ENCODE results near the gene SSTR1. TPM values are rescaled to one million over a fixed set of nuclear protein-coding genes. Genes with fewer than 3 reads are reported as not detected.

SSTR1 gene
- total RNA-seq, 4 donors from 2014 or later: 1.2 to 2.7 (median 1.7) TPM

DNA sequence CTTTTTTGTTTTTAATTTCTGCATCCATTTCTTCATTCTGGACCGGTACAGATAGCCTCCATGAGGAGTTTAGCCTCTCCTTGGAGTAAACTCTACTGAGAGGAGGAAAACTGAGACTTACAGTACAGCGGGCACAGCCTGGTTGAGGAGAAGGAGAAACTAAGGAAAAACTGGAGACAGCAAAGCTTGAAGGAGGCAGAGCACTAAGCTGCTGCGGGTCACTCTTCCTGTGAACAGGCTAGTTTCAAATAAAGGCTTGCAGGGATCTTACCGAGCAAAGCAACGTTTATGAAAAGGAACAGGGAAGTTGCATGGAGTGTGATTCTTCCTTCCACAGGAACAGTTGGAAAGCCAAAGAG is 348 bp upstream of the SSTR1 start:
- Histone ChIP-seq H3K4me3 (no peak overlapping the region), H3K36me3 (no peaks in the 10 kb centered on the region), H3K27me3 (no peaks in the 10 kb centered on the region), H3K4me1 (peaks cover 0 to 17% of the 10 kb centered on the region in 2 donors), H3K27ac (no peak overlapping the region), H3K9me3 (no peaks in the 10 kb centered on the region)
- TF ChIP-seq POLR2A (IDR thresholded peaks at IDR 0.05): no peak
- TF ChIP-seq, protein P1, sequence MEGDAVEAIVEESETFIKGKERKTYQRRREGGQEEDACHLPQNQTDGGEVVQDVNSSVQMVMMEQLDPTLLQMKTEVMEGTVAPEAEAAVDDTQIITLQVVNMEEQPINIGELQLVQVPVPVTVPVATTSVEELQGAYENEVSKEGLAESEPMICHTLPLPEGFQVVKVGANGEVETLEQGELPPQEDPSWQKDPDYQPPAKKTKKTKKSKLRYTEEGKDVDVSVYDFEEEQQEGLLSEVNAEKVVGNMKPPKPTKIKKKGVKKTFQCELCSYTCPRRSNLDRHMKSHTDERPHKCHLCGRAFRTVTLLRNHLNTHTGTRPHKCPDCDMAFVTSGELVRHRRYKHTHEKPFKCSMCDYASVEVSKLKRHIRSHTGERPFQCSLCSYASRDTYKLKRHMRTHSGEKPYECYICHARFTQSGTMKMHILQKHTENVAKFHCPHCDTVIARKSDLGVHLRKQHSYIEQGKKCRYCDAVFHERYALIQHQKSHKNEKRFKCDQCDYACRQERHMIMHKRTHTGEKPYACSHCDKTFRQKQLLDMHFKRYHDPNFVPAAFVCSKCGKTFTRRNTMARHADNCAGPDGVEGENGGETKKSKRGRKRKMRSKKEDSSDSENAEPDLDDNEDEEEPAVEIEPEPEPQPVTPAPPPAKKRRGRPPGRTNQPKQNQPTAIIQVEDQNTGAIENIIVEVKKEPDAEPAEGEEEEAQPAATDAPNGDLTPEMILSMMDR (IDR thresholded peaks at IDR 0.05): no peak
- no peak for DNase-seq
- intact Hi-C loops (cut with DNase I; ENCODE audit: low total_unique reads): no loop called here

DNA sequence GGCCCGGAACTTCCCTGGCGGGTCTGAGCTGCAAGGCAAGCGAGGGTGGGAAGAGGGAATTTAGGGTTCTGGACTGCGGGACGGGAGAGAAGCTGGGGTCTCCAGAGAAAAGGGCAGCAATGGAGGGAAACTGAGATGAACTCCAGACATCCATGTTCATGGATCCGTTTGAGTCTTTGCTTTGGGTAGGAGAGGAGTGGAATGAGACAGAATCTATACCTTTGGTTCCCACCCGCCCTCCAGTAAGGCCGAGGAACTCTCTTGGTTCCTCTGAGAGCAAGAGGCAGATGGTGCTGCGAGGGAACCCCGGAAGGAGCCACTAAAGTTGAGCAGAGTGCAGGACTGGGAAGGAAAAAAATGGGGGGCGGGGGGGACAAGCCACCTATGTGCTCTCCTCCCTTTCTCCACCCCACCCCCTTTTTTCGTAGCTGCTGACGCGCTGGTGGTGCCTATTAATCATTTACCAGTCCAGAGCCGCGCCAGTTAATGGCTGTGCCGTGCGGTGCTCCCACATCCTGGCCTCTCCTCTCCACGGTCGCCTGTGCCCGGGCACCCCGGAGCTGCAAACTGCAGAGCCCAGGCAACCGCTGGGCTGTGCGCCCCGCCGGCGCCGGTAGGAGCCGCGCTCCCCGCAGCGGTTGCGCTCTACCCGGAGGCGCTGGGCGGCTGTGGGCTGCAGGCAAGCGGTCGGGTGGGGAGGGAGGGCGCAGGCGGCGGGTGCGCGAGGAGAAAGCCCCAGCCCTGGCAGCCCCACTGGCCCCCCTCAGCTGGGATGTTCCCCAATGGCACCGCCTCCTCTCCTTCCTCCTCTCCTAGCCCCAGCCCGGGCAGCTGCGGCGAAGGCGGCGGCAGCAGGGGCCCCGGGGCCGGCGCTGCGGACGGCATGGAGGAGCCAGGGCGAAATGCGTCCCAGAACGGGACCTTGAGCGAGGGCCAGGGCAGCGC is 1.2 kb downstream of the SSTR1 start:
- DNase-seq: no peak
- no peak overlapping the region for H3K27ac ChIP-seq
- no peaks in the 10 kb centered on the region for H3K27me3 ChIP-seq
- intact Hi-C loops (cut with DNase I; ENCODE audit: low total_unique reads): no loop called here
- H3K4me1 ChIP-seq: peaks cover 0 to 17% of the 10 kb centered on the region in 2 donors
- TF ChIP-seq, protein P1 (IDR thresholded peaks at IDR 0.05): peak in 1 of 4 experiments; percentile 11
- no peak for TF ChIP-seq POLR2A (IDR thresholded peaks at IDR 0.05)
- H3K36me3 ChIP-seq: no peaks in the 10 kb centered on the region
- peak overlapping the region; percentile 16 to 29 for H3K4me3 ChIP-seq
- H3K9me3 ChIP-seq: no peaks in the 10 kb centered on the region

DNA sequence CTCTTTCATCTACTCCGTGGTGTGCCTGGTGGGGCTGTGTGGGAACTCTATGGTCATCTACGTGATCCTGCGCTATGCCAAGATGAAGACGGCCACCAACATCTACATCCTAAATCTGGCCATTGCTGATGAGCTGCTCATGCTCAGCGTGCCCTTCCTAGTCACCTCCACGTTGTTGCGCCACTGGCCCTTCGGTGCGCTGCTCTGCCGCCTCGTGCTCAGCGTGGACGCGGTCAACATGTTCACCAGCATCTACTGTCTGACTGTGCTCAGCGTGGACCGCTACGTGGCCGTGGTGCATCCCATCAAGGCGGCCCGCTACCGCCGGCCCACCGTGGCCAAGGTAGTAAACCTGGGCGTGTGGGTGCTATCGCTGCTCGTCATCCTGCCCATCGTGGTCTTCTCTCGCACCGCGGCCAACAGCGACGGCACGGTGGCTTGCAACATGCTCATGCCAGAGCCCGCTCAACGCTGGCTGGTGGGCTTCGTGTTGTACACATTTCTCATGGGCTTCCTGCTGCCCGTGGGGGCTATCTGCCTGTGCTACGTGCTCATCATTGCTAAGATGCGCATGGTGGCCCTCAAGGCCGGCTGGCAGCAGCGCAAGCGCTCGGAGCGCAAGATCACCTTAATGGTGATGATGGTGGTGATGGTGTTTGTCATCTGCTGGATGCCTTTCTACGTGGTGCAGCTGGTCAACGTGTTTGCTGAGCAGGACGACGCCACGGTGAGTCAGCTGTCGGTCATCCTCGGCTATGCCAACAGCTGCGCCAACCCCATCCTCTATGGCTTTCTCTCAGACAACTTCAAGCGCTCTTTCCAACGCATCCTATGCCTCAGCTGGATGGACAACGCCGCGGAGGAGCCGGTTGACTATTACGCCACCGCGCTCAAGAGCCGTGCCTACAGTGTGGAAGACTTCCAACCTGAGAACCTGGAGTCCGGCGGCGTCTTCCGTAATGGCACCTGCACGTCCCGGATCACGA is 2.2 kb downstream of the SSTR1 start:
- TF ChIP-seq POLR2A (IDR thresholded peaks at IDR 0.05): no peak
- TF ChIP-seq, protein P1 (IDR thresholded peaks at IDR 0.05): no peak
- no peak overlapping the region for H3K27ac ChIP-seq
- H3K27me3 ChIP-seq: no peaks in the 10 kb centered on the region
- no peaks in the 10 kb centered on the region for H3K36me3 ChIP-seq
- peaks cover 0 to 17% of the 10 kb centered on the region in 2 donors for H3K4me1 ChIP-seq
- intact Hi-C loops (cut with DNase I; ENCODE audit: low total_unique reads): no loop called here
- no peaks in the 10 kb centered on the region for H3K9me3 ChIP-seq
- no peak for DNase-seq
- peak overlapping the region; percentile 16 to 29 for H3K4me3 ChIP-seq

DNA sequence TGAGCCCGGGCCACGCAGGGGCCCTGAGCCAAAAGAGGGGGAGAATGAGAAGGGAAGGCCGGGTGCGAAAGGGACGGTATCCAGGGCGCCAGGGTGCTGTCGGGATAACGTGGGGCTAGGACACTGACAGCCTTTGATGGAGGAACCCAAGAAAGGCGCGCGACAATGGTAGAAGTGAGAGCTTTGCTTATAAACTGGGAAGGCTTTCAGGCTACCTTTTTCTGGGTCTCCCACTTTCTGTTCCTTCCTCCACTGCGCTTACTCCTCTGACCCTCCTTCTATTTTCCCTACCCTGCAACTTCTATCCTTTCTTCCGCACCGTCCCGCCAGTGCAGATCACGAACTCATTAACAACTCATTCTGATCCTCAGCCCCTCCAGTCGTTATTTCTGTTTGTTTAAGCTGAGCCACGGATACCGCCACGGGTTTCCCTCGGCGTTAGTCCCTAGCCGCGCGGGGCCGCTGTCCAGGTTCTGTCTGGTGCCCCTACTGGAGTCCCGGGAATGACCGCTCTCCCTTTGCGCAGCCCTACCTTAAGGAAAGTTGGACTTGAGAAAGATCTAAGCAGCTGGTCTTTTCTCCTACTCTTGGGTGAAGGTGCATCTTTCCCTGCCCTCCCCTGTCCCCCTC is 3.0 kb downstream of the SSTR1 start:
- intact Hi-C loops (cut with DNase I; ENCODE audit: low total_unique reads): no loop called here
- H3K36me3 ChIP-seq: no peaks in the 10 kb centered on the region
- peaks cover 0 to 17% of the 10 kb centered on the region in 2 donors for H3K4me1 ChIP-seq
- H3K9me3 ChIP-seq: no peaks in the 10 kb centered on the region
- TF ChIP-seq, protein P1 (IDR thresholded peaks at IDR 0.05): no peak
- no peak for TF ChIP-seq POLR2A (IDR thresholded peaks at IDR 0.05)
- DNase-seq: no peak
- no peaks in the 10 kb centered on the region for H3K27me3 ChIP-seq
- H3K4me3 ChIP-seq: peak overlapping the region; percentile 11 to 17
- H3K27ac ChIP-seq: no peak overlapping the region

Data from uterus (tissue), 4 donors.